HTERT RPE-1 (cell line): Measurements from ENCODE around the gene VWA5A.
"Not testable (repeated sequence)": the region's sequence is repeated elsewhere in the genome, so short reads cannot be mapped to it uniquely, and the experiment has no call there.

Experiments used
- in situ Hi-C: fragments of 300-500 bp; cut with MboI; formaldehyde crosslinking; loops from 4 replicates; pipeline ENCODE4 v1.14.3; 2020; ENCODE audit warnings: low sequenced_read_pairs

VWA5A gene

DNA sequence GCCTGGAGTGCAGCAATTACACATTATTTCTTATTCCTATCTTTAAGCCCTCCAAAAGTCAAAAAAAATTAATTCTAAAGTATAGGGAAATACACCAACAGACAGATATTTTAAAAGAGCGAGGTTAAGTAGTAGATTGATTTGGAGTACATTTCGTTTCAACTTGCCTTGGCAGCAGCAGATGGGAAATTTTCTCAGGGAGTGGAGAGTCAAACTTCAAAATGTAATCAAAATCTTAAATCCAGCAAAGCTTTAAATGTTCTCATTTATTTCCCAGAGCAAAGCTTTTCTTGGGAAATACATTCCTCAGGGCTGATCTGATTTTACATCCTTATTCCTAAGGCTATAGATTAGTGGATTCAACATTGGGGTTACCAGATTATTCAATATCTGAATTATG lies 21.9 kb upstream of the VWA5A start:
- in situ Hi-C loops: no loop called here

DNA sequence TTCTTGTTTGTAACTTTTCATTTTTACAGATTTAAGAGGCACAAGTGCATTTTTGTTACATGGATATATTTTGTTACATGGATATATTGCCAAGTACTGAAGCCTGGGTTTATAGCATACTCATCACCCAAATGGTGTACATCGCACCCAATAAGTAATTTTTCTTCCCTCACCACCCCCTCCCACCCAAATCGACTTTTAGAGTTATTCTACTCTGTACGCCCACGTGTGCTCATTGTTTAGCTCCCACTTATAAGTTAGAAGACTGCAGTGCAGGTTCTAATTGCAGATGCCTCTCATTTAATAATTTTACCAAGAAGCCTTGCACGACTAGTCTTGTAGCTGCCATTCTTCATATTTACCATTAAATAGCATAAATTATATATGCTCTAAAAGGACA lies 20.5 kb upstream of the VWA5A start:
- in situ Hi-C loops: no loop called here

DNA sequence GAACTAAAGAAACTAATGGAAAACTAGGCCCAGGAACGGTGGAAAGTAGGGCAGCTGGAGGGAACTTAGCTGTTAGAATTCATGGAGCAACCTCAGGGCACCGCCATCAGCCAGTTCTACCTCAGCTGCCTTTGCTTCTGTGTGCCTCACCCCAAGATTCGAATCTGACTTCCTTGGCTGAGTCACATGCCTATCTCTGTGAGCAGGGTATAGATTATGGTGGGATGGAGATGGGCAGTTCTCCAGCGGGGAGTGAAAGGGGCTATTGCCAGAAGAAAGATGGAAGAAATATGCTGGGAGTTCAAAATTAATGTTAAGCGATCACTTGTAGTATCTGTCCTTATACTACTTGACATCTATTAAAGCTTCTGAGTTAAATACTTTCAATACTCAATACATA lies 18.9 kb upstream of the VWA5A start:
- in situ Hi-C loops: no loop called here

DNA sequence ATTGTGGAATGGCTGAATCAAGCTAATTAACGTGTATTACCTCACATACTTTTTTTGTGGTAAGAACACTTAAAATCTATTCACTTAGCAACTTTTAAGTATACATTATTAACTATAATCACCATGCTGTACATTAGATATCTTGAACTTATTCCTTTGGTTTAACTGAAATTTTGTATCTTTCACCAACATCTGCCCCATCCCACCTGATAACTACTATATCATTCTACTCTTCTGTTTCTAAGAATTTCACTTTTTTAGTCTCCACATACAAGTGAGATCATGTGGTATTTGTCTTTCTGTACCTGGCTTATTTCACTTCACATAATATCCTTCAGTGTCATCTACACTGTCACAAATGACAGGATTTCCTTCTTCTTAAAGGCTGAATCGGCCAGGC lies 17.1 kb upstream of the VWA5A start:
- in situ Hi-C loops: no loop called here

DNA sequence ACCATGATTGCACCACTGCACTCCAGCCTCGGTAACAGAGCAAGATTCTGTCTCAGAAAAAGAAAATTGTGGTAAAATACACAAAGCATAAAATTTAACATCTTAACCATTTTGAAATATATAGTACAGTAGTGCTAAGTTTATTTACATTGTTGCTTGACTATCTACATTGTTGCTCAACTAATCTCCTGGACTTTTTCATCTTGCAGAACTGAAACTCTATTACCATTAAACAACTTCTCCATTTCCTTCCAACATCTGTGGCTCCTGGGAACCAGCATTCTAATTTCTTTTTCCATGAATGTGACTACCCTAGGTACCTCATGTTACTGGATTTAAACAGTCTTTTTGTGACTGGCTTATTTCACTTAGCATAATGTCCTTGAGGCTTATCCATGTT lies 13.5 kb upstream of the VWA5A start:
- in situ Hi-C loops: no loop called here

DNA sequence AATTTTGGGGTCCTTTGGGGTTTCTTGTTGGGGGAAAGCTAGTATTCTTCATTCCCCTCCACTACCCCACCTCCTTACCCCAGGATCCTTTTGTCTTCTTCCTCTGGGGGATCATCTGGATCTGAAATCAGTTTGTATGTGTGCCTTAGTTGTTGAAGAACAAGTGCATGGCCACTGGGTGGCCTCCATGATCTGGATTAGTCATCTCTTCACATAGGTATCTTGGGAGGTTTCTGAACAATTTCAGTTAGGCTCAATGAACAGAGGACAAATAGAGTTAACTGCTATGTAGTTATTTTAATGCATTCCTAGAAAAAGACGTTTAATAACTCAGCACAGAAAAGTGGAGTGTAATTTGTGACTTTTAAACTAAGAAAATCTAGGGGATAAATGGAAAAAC lies 7.1 kb upstream of the VWA5A start:
- in situ Hi-C loops: no loop called here

DNA sequence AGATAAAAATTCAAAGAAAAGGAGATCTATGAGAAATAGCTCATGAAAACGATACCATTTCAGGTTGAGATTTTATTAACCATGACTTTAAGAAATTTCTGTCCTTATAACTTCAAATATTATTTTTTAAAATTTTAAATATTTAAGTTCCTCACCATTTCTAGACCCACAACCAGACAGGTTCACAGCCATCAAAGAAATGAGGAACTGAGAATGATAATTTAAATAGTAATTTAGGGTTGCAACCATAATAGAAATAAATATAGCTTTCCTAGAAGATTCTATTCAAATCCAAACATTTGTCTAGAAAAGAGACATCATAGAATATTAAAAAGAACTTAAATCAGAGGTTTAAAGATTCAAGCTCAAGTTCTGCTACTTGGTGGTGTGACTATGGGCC lies 5.9 kb upstream of the VWA5A start:
- in situ Hi-C loops: no loop called here

DNA sequence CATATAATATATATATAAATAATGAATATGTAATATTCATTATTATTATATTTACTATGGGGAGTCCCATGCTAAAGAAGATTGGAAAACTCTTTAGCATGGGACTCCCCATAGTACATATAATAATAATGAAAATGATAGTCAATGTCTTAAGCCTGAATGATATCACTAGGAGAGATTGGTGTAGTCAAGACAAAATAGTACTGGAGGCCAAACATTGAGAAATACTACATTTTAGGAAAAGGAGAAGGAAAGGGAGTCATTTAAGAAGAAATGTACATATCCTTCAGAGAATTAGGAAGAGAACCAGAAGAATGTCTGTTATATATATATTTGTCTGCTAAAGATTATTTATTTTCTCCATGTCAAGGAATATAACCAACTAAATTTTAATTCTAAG lies 5.0 kb upstream of the VWA5A start:
- in situ Hi-C loops: no loop called here

DNA sequence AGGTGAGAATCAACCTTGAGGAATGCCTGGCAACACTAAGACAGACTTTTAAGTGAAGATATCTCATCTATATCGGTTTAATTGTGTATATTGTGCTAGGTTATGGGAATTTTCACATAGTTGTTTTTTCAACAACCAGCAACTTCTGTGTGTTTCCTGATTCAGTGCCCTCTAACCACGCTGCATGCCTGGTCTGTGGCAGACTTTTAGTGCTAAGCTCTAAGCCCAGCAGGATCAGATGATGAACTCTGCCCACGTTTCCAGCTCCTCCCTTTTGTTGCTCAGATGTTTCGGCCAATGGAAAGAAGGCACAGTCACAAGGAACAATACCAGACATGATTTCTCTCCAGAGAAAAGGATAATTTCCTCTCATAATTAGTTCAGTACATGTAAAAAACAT lies 1.4 kb upstream of the VWA5A start:
- in situ Hi-C loops: no loop called here

DNA sequence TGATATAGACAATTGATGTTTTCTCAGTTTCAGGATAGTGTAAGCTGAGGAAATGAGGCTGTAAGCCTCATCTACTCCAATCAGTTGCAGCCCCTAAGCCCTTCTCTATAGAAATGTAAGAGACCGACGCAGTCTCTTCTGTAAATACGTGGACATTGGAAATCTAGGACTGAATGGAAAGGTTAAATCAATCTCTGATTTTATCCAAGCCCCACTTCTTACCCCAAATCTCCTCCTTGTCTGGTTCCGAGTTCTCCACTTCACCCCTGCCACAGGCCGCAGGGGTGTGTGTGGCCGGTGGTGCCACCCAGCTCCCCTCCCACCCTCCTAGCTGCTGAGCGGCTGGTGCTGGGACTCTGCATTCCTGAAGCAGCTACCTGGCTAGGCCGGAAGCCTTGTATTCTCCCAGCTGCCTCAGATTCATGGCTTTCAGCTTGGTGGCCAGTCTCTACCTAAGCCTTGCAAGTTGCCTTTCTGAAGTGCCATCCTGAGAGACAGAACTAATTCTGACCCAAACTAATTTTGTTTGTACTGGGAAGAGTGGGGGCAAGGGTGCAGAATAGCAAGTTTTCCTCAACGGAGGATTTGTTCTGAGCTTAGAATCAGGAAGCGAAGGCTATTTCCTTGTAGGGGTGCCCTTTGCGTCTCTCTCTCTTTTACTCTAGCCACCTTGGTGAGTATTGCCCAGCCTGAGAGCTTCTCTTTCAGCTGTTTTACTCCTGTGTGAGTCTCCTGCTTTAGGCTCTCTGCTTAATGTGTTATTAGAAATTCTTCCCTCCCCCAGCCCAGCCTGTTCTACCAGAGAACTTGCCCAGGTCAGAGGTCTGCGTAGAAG lies 749 bp downstream of the VWA5A start:
- in situ Hi-C loops: no loop called here

DNA sequence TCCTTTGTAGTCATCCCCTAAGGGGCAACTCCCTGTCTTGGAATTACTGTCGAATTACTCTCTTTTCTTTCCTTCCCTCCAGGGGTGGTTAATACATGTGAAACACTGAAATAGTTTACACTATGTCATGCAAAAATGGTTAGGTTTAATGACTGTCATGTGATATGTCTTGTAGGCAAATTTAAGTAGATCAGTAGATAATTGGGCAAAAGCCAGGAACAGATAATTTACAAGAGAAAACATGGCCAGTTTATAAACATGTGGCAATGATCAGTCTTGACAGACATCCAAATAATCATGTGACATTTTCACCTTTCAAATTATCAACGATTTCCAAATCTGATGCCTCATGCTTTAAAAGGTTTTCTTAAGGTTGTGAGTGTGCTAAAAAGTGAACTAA lies 3.9 kb downstream of the VWA5A start:
- in situ Hi-C loops: no loop called here

DNA sequence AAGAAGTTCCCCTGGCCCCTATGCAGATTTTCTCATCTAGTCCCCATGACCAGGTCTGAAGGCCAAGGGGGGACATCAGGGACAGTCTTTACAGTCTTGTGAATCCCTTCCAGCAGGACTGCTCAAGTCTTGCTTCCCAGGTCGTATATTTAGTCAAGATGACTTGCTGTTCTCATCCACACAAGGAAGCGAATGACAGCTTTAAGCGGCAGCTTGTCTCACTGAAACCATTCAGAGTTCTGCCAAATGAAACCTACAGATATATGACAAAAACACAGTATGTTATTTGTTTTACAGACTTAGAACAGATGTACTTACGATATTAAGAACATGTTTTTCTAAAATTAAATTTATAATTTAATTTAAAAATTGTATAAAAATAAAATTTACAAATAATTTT lies 5.6 kb downstream of the VWA5A start:
- in situ Hi-C loops: no loop called here

DNA sequence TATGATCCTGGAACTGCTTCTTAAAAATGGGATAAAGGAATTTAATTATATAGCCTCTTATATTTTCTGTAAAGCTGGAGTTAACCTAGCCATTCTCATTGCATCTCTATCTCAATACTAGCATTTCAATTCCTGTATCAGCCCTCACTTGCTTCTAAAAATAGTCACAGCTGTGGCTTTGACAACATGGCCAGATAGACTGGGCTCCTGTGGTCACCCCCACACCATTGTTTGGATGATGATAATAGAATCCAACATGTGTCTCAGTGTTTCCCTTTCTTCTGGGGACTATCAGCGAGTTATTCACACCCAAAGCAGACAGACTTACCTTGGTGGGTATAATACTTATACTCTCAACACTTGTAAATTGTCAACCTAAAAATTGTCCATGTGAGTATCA lies 6.9 kb downstream of the VWA5A start:
- in situ Hi-C loops: no loop called here

DNA sequence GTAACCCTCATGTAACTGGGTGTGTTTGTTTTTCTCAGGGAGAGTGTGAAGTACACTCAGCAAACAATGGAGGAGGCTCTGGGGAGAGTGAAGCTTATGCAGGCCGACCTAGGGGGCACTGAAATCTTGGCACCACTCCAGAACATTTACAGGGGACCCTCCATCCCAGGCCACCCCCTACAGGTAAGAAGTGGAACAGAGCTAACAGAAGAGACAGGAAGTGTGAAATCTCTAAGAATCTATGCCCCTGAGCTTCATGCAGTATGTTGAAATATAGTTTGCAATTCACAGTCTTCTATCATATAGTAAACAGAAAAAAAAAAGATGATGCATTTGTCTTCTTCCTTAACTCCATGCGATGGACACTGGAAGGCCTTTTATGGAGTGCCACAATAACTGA lies 8.4 kb downstream of the VWA5A start:
- in situ Hi-C loops: no loop called here

DNA sequence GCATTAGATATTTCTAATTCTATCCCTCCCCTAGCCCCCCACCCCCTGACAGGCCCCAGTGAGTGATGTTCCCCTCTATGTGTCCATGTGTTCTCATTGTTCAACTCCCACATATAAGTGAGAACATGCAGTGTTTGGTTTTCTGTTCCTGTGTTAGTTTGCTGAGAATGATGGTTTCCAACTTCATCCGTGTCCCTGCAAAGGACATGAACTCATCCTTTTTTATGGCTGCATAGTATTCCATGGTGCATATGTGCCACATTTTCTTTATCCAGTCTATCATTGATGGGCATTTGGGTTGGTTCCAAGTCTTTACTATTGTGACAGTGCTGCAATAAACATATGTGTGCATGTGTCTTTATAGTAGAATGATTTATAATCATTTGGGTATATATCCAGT lies 11.9 kb downstream of the VWA5A start:
- in situ Hi-C loops: not testable (repeated sequence)

DNA sequence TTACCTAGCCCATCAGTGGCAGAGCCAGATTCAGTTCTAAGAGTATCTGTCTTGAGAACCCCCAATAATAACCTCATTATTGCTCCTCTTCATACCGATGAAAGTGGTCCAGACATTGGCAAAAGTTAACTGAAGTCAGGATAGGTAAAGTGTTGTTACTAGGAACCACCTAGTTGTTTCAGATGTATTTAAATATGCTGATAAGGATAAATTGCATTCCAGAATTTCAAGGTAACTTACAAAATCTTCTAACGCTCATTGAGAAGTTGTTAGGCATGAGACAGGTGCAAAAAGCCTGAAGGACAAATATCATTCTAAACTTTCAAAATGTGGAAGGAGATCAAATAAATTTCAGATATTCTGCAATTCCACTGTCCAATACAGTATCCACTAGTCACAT lies 27.8 kb downstream of the VWA5A start:
- in situ Hi-C loops: no loop called here

DNA sequence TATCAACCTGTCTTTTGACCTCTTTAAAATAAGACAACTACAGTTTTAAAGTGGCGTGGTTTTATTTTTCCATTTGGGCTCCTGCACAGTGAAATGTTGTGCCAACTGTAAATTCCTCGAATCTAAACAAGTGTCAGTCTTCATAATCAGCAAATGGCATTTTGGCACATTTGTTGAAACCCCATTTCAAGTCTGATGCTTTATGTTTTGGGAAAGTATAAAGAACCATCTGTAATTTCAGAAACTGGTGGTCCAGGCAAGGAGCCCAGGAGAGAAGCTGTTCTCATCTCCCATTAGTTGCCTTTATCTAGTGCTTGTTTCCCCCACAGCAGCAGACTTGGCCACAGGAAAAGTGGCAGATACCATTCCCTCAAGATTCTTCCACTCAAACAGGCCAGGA lies 32.7 kb downstream of the VWA5A start:
- in situ Hi-C loops: no loop called here

DNA sequence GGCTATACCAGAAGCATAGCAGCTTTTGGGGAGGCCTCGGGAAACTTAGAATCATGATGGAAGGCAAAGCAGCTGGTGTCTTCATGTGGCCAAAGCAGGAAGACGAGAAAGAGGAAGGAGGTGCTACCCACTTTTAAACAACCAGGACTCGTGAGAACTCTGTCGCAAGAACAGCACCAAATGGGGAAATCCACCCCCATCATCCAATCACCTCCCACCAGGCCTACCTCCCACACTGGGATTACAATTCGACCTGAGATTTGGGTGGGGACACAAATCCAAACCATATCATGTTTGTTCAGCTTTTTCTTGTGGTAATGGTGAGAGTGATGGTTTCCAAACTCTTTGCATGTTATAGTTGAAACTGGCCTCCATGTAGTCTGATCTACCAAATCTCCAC lies 35.4 kb downstream of the VWA5A start:
- in situ Hi-C loops: no loop called here

DNA sequence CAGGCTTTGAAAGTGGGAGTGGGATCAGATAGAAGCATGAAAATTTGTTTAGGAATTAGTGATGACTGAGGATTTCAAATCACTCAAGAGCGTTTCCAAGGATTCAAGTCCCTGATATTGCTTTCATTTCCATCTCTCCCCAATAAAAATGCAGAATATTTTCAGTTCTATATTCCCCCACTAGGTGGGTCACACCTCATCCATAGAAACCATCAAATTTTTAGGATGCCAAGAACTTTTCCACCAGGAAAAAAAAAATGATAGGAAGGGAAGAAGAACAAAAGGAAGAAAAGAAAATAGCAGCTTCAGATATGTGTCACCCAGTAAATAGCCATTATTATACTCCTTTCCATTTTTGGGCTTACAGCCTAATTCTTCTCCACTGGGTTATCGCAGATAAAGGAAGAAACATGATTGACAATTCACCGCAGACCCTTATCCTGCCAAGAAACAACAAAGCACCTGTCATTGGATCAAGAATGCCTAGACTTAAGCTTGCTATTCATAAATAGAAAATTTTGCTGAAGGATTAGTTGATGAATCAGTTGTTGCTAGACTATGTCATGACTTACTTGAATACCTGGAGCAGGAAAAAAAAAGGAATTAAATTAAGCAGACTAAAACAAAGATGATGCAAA lies 37.6 kb downstream of the VWA5A start:
- in situ Hi-C loops: no loop called here

DNA sequence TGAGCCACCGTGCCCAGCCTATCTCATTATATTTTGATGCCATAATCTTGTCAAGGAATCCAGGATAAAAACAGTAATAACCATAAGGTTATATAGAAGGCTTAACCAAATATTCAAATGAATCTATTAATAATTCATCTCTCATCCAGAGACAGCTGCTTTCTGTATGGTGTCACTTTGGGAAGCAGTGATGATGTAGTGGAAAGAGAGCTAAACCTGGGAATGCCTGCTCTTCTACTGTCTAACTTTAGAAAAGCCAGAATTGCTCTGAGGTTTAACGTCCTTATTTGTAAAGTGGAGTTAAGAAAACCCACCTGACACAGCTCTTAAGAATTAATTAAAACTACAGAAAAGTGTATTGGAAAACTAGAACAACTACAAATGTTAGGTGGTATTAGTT lies 38.6 kb downstream of the VWA5A start:
- in situ Hi-C loops: no loop called here

DNA sequence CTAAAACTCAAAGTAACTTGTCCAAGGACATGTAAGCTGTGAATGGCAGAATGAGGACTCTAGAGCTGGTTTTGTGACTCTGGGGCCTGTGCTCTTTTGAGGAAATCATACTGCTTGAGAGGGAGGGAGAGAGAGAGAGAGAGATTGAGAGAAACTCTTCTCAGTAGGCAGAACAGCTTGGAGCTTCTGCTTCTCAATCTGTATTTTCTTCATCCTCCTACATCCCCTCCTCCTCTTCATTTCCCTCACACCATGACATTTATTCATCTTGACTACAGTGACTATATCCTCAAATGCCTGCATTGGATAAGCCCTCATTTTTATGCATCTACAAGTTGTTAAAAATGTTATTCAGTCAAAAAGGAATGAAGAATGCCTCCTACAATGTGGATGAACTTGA lies 44.2 kb downstream of the VWA5A start:
- in situ Hi-C loops: no loop called here

DNA sequence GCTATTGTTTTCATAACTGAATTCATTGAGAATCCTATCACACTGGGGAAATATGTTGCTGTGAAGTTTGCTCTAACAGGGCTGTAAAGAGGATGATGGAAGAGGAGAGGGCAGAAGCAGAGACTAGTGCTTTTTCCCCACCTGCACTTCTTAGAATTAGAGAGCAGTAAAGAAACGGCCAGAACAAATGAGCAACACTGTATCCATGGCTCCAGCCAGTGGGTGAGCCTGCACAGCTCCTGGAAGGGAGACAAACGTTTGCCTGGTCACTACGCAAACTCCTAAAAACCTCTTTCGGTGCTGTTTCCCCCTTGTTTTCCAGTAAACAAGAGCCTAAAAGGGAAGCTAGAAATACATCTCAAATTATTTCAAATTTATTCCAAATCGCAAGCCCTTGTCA lies 45.7 kb downstream of the VWA5A start:
- in situ Hi-C loops: no loop called here

DNA sequence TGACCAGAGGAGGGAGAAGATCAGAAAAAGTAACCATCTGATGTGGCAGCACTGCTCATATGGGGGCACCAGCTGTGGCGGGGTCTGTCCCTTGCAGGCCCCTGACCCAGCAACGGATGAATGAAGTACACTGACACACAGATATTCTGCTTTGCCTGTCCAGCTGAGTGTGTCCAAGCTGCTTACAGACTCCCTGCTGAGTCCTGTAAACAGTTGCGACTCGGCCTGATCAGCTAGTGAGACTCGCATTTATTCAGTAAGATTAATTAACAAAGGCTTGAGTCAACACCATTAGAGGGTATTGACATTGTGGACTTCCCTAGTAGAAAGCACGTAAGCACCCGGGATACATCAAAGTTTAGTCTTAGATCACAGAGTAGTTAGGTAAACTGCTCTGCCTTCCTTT lies 52.6 kb downstream of the VWA5A start:
- in situ Hi-C loops: no loop called here
